CD4-positive, alpha-beta T cell (primary cell): Measurements from ENCODE around the gene LRP11. TPM values are rescaled to one million over a fixed set of nuclear protein-coding genes. Genes with fewer than 3 reads are reported as not detected.
"Not testable (repeated sequence)": the region's sequence is repeated elsewhere in the genome, so short reads cannot be mapped to it uniquely, and the experiment has no call there.

Source experiments
- ATAC-seq: fragments of 200-7000 bp; cut with Tn5 transposase; one replicate; pipeline ENCODE4 v1.10.0; 2022; ENCODE audit warnings: mild to moderate bottlenecking; ENCODE audit not compliant: poor library complexity
- CTCF ChIA-PET: fragments of 350-600 bp; sonication (Branson Sonifier 250); formaldehyde crosslinking; loops from one replicate; lab custom pipeline; 2021; ENCODE audit warnings: antibody characterized with exemption, inconsistent platforms; lab: Charles Lee
- POLR2A ChIA-PET: fragments of 350-600 bp; sonication (Branson Sonifier 250); formaldehyde crosslinking; loops from one replicate; lab custom pipeline; 2021; ENCODE audit warnings: antibody characterized with exemption, inconsistent platforms; lab: Charles Lee
- DNase-seq, 14 experiments: peaks; one replicate each; pipeline ENCODE4 v3.0.0-alpha.2; 2013 to 2020; ENCODE audit warnings: mixed read lengths in 2 of 14
- H3K27ac ChIP-seq, 2 donors: one replicate each; pipeline versions ENCODE4 v1.5.1 to v1.7.0; 2013; ENCODE audit warnings: low read length in 2 of 2, low read depth in 1 of 2, mild to moderate bottlenecking in 1 of 2
- H3K27me3 ChIP-seq, 2 experiments: 1 replicate in 1 of 2; 2 replicates in 1 of 2; pipeline versions ENCODE4 v1.6.1 to v1.7.0; 2013; ENCODE audit warnings: low read length in 2 of 2, control low read depth in 1 of 2, mild to moderate bottlenecking in 1 of 2, moderate library complexity in 1 of 2; ENCODE audit not compliant: insufficient read depth in 2 of 2, control insufficient read depth in 1 of 2
- H3K36me3 ChIP-seq: one replicate; pipeline ENCODE4 v1.6.1; 2013; ENCODE audit warnings: low read length, control low read depth; ENCODE audit not compliant: insufficient read depth
- H3K4me1 ChIP-seq: one replicate; pipeline ENCODE4 v1.6.1; 2013; ENCODE audit warnings: low read length, control low read depth; ENCODE audit not compliant: insufficient read depth
- H3K4me3 ChIP-seq: one replicate; pipeline ENCODE4 v1.5.1; 2013; ENCODE audit warnings: mild to moderate bottlenecking, low read length, moderate library complexity
- H3K9me3 ChIP-seq, 2 experiments: 1 replicate in 1 of 2; 2 replicates in 1 of 2; pipeline versions ENCODE4 v1.6.1 to v1.7.0; 2013; ENCODE audit warnings: low read length in 2 of 2, mild to moderate bottlenecking in 2 of 2, control low read depth in 1 of 2, moderate library complexity in 1 of 2; ENCODE audit not compliant: control insufficient read depth in 1 of 2, insufficient read depth in 1 of 2
- H3K27ac Mint-ChIP-seq: one replicate; pipeline ENCODE4 v1.8.0; 2020; ENCODE audit warnings: mixed read lengths
- H3K27me3 Mint-ChIP-seq: one replicate; pipeline ENCODE4 v1.8.0; 2021; ENCODE audit warnings: mixed read lengths
- H3K36me3 Mint-ChIP-seq: one replicate; pipeline ENCODE4 v1.8.0; 2021; ENCODE audit warnings: low read depth, mixed read lengths
- H3K4me1 Mint-ChIP-seq: one replicate; pipeline ENCODE4 v1.8.0; 2021; ENCODE audit warnings: low read depth, mixed read lengths
- H3K4me3 Mint-ChIP-seq: one replicate; pipeline ENCODE4 v1.8.0; 2020; ENCODE audit warnings: mild to moderate bottlenecking, mixed read lengths
- H3K9me3 Mint-ChIP-seq: one replicate; pipeline ENCODE4 v1.8.0; 2020; ENCODE audit warnings: mixed read lengths
- intact Hi-C, 2 experiments: fragments of 100-400 bp; cut with DNase I in 1 of 2; cut with micrococcal nuclease in 1 of 2; formaldehyde crosslinking; loops; one replicate each; pipeline versions ENCODE4 v1.15.1 to v1.9.0; 2023 to 2025; cut with DNase I, micrococcal nuclease
- total RNA-seq, 174 experiments: library from RNA in 2 of 174; stranded (reverse) in 2 of 174; gene quantifications; one replicate each; pipeline ENCODE4 v1.2.3 and lab custom pipeline; 2021 to 2026
- TF ChIP-seq, protein P1 (sequence below): fragments of 200-600 bp; IDR thresholded peaks from one replicate; pipeline ENCODE4 v1.8.0; 2022; ENCODE audit warnings: antibody characterized with exemption, mild to moderate bottlenecking

Gene LRP11
- total RNA-seq, 2 experiments from 2014 or later, result 0.75 to 0.99 TPM

DNA sequence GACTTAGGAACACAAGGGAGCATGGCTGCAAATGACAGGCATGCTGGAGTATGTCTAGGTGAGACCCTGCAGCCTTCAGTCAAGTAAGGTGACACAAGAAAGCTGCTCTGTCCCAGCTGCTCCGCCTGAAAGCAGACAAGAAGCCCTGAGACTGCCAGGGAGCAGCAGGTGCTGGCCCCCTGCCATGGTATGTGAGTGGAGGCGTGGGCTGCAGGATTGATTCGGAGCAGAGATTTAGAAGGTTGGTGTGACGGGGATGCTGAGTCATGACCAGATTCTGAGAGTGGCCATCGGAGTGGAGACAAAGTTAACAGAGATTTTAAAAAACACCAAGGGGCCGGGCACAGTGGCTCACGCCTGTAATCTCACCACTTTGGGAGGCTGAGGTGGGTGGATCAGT lies 17.8 kb downstream of the LRP11 start:
- no peaks in the 10 kb centered on the region for H3K9me3 ChIP-seq
- ChIA-PET POLR2A (no interaction called here), CTCF (no interaction called here)
- no peak for ATAC-seq
- no peak overlapping the region for H3K27ac Mint-ChIP-seq
- no peak for DNase-seq
- TF ChIP-seq, protein P1, sequence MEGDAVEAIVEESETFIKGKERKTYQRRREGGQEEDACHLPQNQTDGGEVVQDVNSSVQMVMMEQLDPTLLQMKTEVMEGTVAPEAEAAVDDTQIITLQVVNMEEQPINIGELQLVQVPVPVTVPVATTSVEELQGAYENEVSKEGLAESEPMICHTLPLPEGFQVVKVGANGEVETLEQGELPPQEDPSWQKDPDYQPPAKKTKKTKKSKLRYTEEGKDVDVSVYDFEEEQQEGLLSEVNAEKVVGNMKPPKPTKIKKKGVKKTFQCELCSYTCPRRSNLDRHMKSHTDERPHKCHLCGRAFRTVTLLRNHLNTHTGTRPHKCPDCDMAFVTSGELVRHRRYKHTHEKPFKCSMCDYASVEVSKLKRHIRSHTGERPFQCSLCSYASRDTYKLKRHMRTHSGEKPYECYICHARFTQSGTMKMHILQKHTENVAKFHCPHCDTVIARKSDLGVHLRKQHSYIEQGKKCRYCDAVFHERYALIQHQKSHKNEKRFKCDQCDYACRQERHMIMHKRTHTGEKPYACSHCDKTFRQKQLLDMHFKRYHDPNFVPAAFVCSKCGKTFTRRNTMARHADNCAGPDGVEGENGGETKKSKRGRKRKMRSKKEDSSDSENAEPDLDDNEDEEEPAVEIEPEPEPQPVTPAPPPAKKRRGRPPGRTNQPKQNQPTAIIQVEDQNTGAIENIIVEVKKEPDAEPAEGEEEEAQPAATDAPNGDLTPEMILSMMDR, result no peak
- no peak overlapping the region for H3K27ac ChIP-seq
- no peaks in the 10 kb centered on the region for H3K9me3 Mint-ChIP-seq
- H3K4me1 Mint-ChIP-seq, result peaks cover under 1% of the 10 kb centered on the region
- H3K27me3 ChIP-seq, result no peaks in the 10 kb centered on the region
- no peaks in the 10 kb centered on the region for H3K27me3 Mint-ChIP-seq
- intact Hi-C loops, result no loop called here
- H3K4me3 ChIP-seq, result no peak overlapping the region
- H3K4me3 Mint-ChIP-seq, result no peak overlapping the region
- H3K36me3 ChIP-seq, result no peaks in the 10 kb centered on the region
- H3K4me1 ChIP-seq, result no peaks in the 10 kb centered on the region
- no peaks in the 10 kb centered on the region for H3K36me3 Mint-ChIP-seq

DNA sequence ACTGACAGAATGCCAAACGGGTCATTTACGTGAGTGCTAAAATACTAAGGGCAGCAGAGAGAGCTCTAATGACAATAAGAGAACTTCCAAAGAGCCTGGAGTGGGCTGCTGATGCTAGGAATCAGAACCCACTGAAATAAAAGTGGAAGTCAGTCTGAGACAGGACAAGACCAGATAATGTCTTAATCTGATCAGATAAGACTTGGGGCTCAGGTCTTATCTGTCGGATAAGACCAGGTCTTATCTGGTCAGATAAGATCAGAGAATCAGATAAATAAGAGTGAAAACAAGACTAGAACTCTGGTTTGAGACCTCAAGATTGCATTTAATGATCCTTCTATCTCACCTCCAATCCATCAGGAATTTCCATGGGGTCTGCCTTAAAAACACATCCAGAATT lies 18.6 kb downstream of the LRP11 start:
- DNase-seq (no peak), ATAC-seq (no peak)
- H3K27ac Mint-ChIP-seq, result no peak overlapping the region
- H3K4me1 Mint-ChIP-seq, result no peaks in the 10 kb centered on the region
- CTCF ChIA-PET, result no interaction called here
- no peaks in the 10 kb centered on the region for H3K27me3 Mint-ChIP-seq
- no peak overlapping the region for H3K4me3 Mint-ChIP-seq
- H3K9me3 Mint-ChIP-seq, result no peaks in the 10 kb centered on the region
- Histone ChIP-seq H3K4me1 (no peaks in the 10 kb centered on the region), H3K36me3 (no peaks in the 10 kb centered on the region), H3K27ac (no peak overlapping the region), H3K27me3 (no peaks in the 10 kb centered on the region), H3K9me3 (no peaks in the 10 kb centered on the region), H3K4me3 (no peak overlapping the region)
- POLR2A ChIA-PET, result no interaction called here
- H3K36me3 Mint-ChIP-seq, result no peaks in the 10 kb centered on the region
- TF ChIP-seq, protein P1, result no peak
- intact Hi-C loops, result no loop called here

DNA sequence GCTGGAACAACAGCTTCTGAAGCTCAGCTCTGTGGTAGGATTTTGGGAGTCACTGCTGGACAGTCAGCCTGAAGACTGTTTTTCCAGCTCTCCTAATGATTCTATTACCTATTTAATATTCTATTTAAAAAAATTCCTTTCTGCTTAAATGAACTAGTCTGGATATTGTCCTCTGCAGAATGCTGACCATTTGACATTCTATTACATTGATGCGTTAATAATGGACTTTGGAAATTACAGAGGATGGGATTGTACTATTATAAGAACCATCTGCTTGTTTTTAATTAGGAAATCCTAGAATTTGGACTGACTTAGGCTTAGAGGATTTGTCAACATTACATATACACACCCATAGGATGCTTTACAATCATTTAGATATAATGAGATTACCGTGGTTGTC lies 19.7 kb downstream of the LRP11 start:
- DNase-seq (no peak), ATAC-seq (no peak)
- Histone ChIP-seq H3K4me3 (no peak overlapping the region), H3K27ac (no peak overlapping the region), H3K27me3 (no peaks in the 10 kb centered on the region), H3K4me1 (no peaks in the 10 kb centered on the region), H3K9me3 (no peaks in the 10 kb centered on the region), H3K36me3 (no peaks in the 10 kb centered on the region)
- POLR2A ChIA-PET, result no interaction called here
- intact Hi-C loops, result no loop called here
- H3K36me3 Mint-ChIP-seq, result no peaks in the 10 kb centered on the region
- TF ChIP-seq, protein P1, result no peak
- H3K9me3 Mint-ChIP-seq, result no peaks in the 10 kb centered on the region
- no peaks in the 10 kb centered on the region for H3K27me3 Mint-ChIP-seq
- CTCF ChIA-PET, result interaction anchor here (0.6 kb wide), 1 partner anchor 103 kb away, joined by 4 read pairs; no protein-coding TSS in a partner anchor
- H3K27ac Mint-ChIP-seq, result no peak overlapping the region
- H3K4me3 Mint-ChIP-seq, result no peak overlapping the region
- H3K4me1 Mint-ChIP-seq, result no peaks in the 10 kb centered on the region

DNA sequence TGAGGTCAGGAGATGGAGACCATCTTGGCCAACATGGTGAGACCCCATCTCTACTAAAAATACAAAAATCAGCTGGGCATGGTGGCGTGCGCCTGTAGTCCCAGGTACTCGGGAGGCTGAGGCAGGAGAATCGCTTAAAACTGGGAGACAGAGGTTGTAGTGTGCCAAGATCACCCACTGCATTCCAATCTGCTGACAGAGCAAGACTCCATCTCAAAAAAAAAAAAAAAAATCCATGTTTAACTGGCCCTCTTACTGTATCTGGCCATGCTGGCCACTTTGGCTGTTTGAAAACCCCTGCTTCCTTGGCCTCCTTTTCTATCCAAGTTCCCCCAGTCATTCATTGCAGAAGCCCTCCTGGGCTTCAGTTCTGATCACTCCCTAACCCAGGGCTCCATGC lies 20.1 kb downstream of the LRP11 start:
- H3K4me1 Mint-ChIP-seq, H3K9me3 Mint-ChIP-seq, DNase-seq, intact Hi-C loops, H3K9me3 ChIP-seq, POLR2A ChIA-PET, H3K4me3 Mint-ChIP-seq, H3K4me3 ChIP-seq, H3K36me3 ChIP-seq, H3K27me3 Mint-ChIP-seq, H3K36me3 Mint-ChIP-seq, H3K27ac Mint-ChIP-seq, H3K27me3 ChIP-seq, H3K4me1 ChIP-seq, H3K27ac ChIP-seq, ATAC-seq: not testable (repeated sequence)
- CTCF ChIA-PET, result interaction anchor here (0.6 kb wide), 1 partner anchor 102 kb away, joined by 4 read pairs; no protein-coding TSS in a partner anchor
